K562 (cell line): Measurements from ENCODE around the gene CCDC28A.

ENCODE experiments used
- CHCHD3 ChIP-seq: fragments of 250-450 bp; sonication (Bioruptor Pico); IDR thresholded peaks from 2 replicates; pipeline ENCODE4 v2.1.2; 2022; ENCODE audit warnings: mild to moderate bottlenecking
- CTCF ChIP-seq, 3 experiments: IDR thresholded peaks in 2 of 3; conservative IDR thresholded peaks in 1 of 3; 2 replicates each; pipeline ENCODE4 v1.5.1; 2011 to 2012; ENCODE audit warnings: low read length in 3 of 3, mild to moderate bottlenecking in 3 of 3, control low read depth in 2 of 3, improper control_type of control experiment in 1 of 3, inconsistent platforms in 1 of 3, low read depth in 1 of 3, mixed read lengths in 1 of 3, moderate library complexity in 1 of 3; ENCODE audit not compliant: insufficient read depth in 2 of 3
- DIDO1 ChIP-seq: fragments of 450-650 bp; IDR thresholded peaks from 2 replicates; pipeline ENCODE4 v1.6.1; 2016; ENCODE audit warnings: low read depth, missing biosample characterization, missing genetic modification characterization
- ELK1 ChIP-seq: sonication (generic); formaldehyde crosslinking; IDR thresholded peaks from 2 replicates; pipeline ENCODE4 v1.8.1; 2022; ENCODE audit warnings: missing genetic modification reagents
- ETV5 ChIP-seq: sonication (generic); formaldehyde crosslinking; IDR thresholded peaks from 2 replicates; pipeline ENCODE4 v1.4.0; 2020; ENCODE audit warnings: low read depth, mild to moderate bottlenecking, missing genetic modification reagents
- RAD51 ChIP-seq: fragments of 450-650 bp; IDR thresholded peaks from 2 replicates; pipeline ENCODE4 v1.7.1; 2016; ENCODE audit warnings: low read depth, mild to moderate bottlenecking, borderline replicate concordance
- SPI1 ChIP-seq: IDR thresholded peaks from 2 replicates; pipeline ENCODE4 v1.6.1; 2011; ENCODE audit warnings: low read depth, low read length, control low read depth, borderline replicate concordance
- TAF1 ChIP-seq: IDR thresholded peaks from 2 replicates; pipeline ENCODE4 v1.6.1; 2011; ENCODE audit warnings: mild to moderate bottlenecking, low read length, moderate library complexity; ENCODE audit not compliant: insufficient read depth, control insufficient read depth, severe bottlenecking; ENCODE audit errors: extremely low read depth
- TAF7 ChIP-seq: fragments of 450-650 bp; IDR thresholded peaks from 2 replicates; pipeline ENCODE4 v1.6.1; 2016; ENCODE audit warnings: missing genetic modification characterization, missing compliant biosample characterization
- YY1 ChIP-seq, 3 experiments: IDR thresholded peaks; 2 replicates each; pipeline ENCODE4 v1.6.1; 2011; ENCODE audit warnings: low read length in 2 of 3, mild to moderate bottlenecking in 2 of 3, moderate library complexity in 2 of 3, borderline replicate concordance in 1 of 3, control low read depth in 1 of 3, low read depth in 1 of 3; ENCODE audit not compliant: insufficient read depth in 3 of 3, insufficient replicate concordance in 2 of 3, control insufficient read depth in 1 of 3, insufficient read length in 1 of 3; ENCODE audit errors: extremely low read depth in 1 of 3
- ZBTB9 ChIP-seq: fragments of 450-650 bp; formaldehyde crosslinking; IDR thresholded peaks from 2 replicates; pipeline ENCODE4 v1.4.0; 2020; ENCODE audit warnings: mild to moderate bottlenecking, moderate library complexity
- ZNF311 ChIP-seq: fragments of 250-450 bp; sonication (Bioruptor Pico); IDR thresholded peaks from 2 replicates; pipeline ENCODE4 v1.4.0; 2020; ENCODE audit warnings: mild to moderate bottlenecking, moderate library complexity

- TF ChIP-seq ETV5 (CRISPR knock-in tag) (no peak), ZBTB9 (no peak), CHCHD3 (no peak), DIDO1 (no peak), CTCF (IDR thresholded peaks at IDR 0.05 in 2 of 3, conservative IDR thresholded peaks at IDR 0.05 in 1 of 3; ENCODE audit: insufficient read depth in 2 of 3, low read depth in 1 of 3, low read length in 3 of 3) (no peak), SPI1 (no peak), TAF1 (no peak), TAF7 (tag) (no peak), RAD51 (no peak), ZNF311 (CRISPR knock-in tag) (no peak), YY1 (IDR thresholded peaks at IDR 0.05; ENCODE audit: borderline replicate concordance in 1 of 3, control insufficient read depth in 1 of 3, extremely low read depth in 1 of 3, insufficient read depth in 3 of 3, insufficient read length in 1 of 3, insufficient replicate concordance in 2 of 3, low read depth in 1 of 3, low read length in 2 of 3) (no peak), ELK1 (no peak)
Measured at GRCh38 chr6:138787138-138787537, 13.6 kb downstream of the CCDC28A start.
